GM12878 (cell line): ENCODE data around the gene EHD4. TPM values are rescaled to one million over a fixed set of nuclear protein-coding genes. Genes with fewer than 3 reads are reported as not detected.

Source experiments
- CEBPB ChIP-seq, 2 experiments: fragments of 150-350 bp in 1 of 2; IDR thresholded peaks; 2 replicates each; pipeline ENCODE4 v1.6.1; 2012 to 2014; ENCODE audit warnings: low read depth in 2 of 2, low read length in 2 of 2, borderline replicate concordance in 1 of 2, inconsistent platforms in 1 of 2
- CREB1 ChIP-seq: IDR thresholded peaks from 2 replicates; pipeline ENCODE4 v1.6.1; 2012; ENCODE audit warnings: low read depth, mild to moderate bottlenecking, inconsistent platforms
- CREM ChIP-seq: IDR thresholded peaks from 2 replicates; pipeline ENCODE4 v1.6.1; 2014; ENCODE audit warnings: antibody characterized with exemption, low read depth
- IKZF1 ChIP-seq: fragments of 450-650 bp; conservative IDR thresholded peaks from 2 replicates; pipeline ENCODE4 v1.6.1; 2017; ENCODE audit warnings: antibody characterized with exemption, mild to moderate bottlenecking
- KLF5 ChIP-seq: fragments of 450-650 bp; IDR thresholded peaks from 2 replicates; pipeline ENCODE4 v1.6.1; 2014; ENCODE audit warnings: mild to moderate bottlenecking; ENCODE audit not compliant: partially characterized antibody
- LARP7 ChIP-seq: fragments of 450-650 bp; IDR thresholded peaks from 2 replicates; pipeline ENCODE4 v1.6.1; 2017; ENCODE audit warnings: mild to moderate bottlenecking
- MTA2 ChIP-seq: fragments of 450-650 bp; IDR thresholded peaks from 2 replicates; pipeline ENCODE4 v1.6.1; 2016; ENCODE audit warnings: low read depth, mild to moderate bottlenecking, moderate library complexity
- TARDBP ChIP-seq: IDR thresholded peaks from 2 replicates; pipeline ENCODE4 v1.6.1; 2016; ENCODE audit warnings: borderline replicate concordance
- ZNF592 ChIP-seq: fragments of 450-650 bp; IDR thresholded peaks from 2 replicates; pipeline ENCODE4 v1.6.1; 2017; ENCODE audit warnings: mild to moderate bottlenecking, moderate library complexity
- polyA plus RNA-seq, 11 experiments: library from polyadenylated mRNA; depleted of rRNA in 4 of 11; unstranded in 6 of 11; stranded (reverse) in 5 of 11; fragments of >200 nt; fragmentation: Nextera tagmentation in 4 of 11; fragmentation: Illumina TruSeq in 1 of 11; extraction: Ambion mirVana in 4 of 11; extraction: Trizol in 1 of 11; gene quantifications; 1 replicate in 1 of 11; 2 replicates in 10 of 11; pipeline versions ENCODE4 v1.2.1 to v1.2.3, GENCODE V29; 2011 to 2016; ENCODE audit warnings: inconsistent platforms in 2 of 11, missing spikeins in 2 of 11, low read depth in 1 of 11
- total RNA-seq, 4 experiments: library from RNA; depleted of rRNA in 3 of 4; stranded (reverse); fragments of >200 nt in 3 of 4; fragmentation: Illumina TruSeq in 1 of 4; extraction: Trizol in 1 of 4; gene quantifications; 2 replicates each; pipeline versions ENCODE4 v1.2.1 to v1.2.3, GENCODE V29; 2013 to 2021
- TF ChIP-seq, protein P1 (sequence below), 3 experiments: IDR thresholded peaks in 2 of 3; conservative IDR thresholded peaks in 1 of 3; 2 replicates each; pipeline ENCODE4 v1.5.1; 2011; ENCODE audit warnings: low read depth in 3 of 3, low read length in 3 of 3, mild to moderate bottlenecking in 3 of 3, control low read depth in 2 of 3, moderate library complexity in 2 of 3, inconsistent platforms in 1 of 3, mixed read lengths in 1 of 3; ENCODE audit not compliant: control insufficient read depth in 2 of 3, insufficient read depth in 1 of 3; ENCODE audit errors: extremely low read depth in 1 of 3
- TF ChIP-seq, protein P2 (sequence below): fragments of 450-650 bp; formaldehyde crosslinking; IDR thresholded peaks from 2 replicates; pipeline ENCODE4 v1.4.0; 2020; ENCODE audit warnings: mild to moderate bottlenecking, moderate library complexity
- TF ChIP-seq, protein P3 (sequence below): IDR thresholded peaks from 2 replicates; pipeline ENCODE4 v1.6.1; 2011; ENCODE audit warnings: mild to moderate bottlenecking, low read depth, low read length, moderate library complexity; ENCODE audit not compliant: insufficient replicate concordance

Gene EHD4
- total and polyA plus RNA-seq, 10 of the 15 experiments (the other 5 are each of a cell fraction or from before 2014, with no cell fraction given) = 4.2 to 62.9 (median 44.7) TPM

DNA sequence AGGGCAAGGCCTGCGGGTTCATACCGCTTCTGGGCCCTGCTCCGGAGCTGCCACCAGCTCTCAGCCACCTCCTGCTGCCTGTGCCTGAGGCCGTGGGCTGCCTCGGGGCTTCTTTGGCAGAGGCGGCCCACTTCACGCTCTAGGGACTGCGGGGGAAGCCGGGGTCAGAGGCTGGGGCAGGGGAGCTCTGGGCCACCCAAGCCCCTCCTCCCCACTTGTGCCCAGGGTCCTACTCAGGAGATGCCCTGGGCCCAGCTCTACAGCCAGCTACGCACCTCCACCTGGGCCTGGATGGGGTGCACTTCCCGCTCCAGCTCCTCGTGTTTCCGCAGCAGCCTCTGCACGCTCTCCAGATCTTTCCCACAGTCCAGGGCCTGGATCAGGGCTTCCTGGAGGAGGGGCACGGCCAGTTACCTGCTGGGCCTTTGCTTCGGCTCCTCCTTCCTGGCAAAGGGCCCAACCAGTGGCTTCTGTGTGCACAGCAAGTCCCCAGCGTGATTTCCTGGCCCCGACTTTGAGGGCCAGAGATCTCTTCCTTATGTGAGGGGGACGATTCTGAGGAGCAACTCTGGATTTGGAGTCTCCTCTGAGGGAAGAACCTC lies 109.7 kb downstream of the EHD4 start (continued):
- TF ChIP-seq, protein P1, sequence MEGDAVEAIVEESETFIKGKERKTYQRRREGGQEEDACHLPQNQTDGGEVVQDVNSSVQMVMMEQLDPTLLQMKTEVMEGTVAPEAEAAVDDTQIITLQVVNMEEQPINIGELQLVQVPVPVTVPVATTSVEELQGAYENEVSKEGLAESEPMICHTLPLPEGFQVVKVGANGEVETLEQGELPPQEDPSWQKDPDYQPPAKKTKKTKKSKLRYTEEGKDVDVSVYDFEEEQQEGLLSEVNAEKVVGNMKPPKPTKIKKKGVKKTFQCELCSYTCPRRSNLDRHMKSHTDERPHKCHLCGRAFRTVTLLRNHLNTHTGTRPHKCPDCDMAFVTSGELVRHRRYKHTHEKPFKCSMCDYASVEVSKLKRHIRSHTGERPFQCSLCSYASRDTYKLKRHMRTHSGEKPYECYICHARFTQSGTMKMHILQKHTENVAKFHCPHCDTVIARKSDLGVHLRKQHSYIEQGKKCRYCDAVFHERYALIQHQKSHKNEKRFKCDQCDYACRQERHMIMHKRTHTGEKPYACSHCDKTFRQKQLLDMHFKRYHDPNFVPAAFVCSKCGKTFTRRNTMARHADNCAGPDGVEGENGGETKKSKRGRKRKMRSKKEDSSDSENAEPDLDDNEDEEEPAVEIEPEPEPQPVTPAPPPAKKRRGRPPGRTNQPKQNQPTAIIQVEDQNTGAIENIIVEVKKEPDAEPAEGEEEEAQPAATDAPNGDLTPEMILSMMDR (IDR thresholded peaks at IDR 0.05 in 2 of 3, conservative IDR thresholded peaks at IDR 0.05 in 1 of 3; ENCODE audit: control insufficient read depth in 2 of 3, extremely low read depth in 1 of 3, insufficient read depth in 1 of 3, low read depth in 3 of 3, low read length in 3 of 3) = no peak
- TF ChIP-seq ZNF592 = no peak
- TF ChIP-seq CREB1 = no peak
- no peak for TF ChIP-seq MTA2
- TF ChIP-seq, protein P2, sequence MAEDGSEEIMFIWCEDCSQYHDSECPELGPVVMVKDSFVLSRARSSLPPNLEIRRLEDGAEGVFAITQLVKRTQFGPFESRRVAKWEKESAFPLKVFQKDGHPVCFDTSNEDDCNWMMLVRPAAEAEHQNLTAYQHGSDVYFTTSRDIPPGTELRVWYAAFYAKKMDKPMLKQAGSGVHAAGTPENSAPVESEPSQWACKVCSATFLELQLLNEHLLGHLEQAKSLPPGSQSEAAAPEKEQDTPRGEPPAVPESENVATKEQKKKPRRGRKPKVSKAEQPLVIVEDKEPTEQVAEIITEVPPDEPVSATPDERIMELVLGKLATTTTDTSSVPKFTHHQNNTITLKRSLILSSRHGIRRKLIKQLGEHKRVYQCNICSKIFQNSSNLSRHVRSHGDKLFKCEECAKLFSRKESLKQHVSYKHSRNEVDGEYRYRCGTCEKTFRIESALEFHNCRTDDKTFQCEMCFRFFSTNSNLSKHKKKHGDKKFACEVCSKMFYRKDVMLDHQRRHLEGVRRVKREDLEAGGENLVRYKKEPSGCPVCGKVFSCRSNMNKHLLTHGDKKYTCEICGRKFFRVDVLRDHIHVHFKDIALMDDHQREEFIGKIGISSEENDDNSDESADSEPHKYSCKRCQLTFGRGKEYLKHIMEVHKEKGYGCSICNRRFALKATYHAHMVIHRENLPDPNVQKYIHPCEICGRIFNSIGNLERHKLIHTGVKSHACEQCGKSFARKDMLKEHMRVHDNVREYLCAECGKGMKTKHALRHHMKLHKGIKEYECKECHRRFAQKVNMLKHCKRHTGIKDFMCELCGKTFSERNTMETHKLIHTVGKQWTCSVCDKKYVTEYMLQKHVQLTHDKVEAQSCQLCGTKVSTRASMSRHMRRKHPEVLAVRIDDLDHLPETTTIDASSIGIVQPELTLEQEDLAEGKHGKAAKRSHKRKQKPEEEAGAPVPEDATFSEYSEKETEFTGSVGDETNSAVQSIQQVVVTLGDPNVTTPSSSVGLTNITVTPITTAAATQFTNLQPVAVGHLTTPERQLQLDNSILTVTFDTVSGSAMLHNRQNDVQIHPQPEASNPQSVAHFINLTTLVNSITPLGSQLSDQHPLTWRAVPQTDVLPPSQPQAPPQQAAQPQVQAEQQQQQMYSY = no peak
- no peak for TF ChIP-seq IKZF1
- no peak for TF ChIP-seq KLF5
- no peak for TF ChIP-seq CEBPB (IDR thresholded peaks at IDR 0.05; ENCODE audit: borderline replicate concordance in 1 of 2, low read depth in 2 of 2, low read length in 2 of 2)
- TF ChIP-seq, protein P3, sequence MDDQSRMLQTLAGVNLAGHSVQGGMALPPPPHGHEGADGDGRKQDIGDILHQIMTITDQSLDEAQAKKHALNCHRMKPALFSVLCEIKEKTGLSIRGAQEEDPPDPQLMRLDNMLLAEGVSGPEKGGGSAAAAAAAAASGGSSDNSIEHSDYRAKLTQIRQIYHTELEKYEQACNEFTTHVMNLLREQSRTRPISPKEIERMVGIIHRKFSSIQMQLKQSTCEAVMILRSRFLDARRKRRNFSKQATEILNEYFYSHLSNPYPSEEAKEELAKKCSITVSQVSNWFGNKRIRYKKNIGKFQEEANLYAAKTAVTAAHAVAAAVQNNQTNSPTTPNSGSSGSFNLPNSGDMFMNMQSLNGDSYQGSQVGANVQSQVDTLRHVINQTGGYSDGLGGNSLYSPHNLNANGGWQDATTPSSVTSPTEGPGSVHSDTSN = no peak
- no peak for TF ChIP-seq CREM
- no peak for TF ChIP-seq TARDBP
- TF ChIP-seq LARP7 = no peak
